CD4-positive, alpha-beta T cell treated with Interferon gamma for 1 hour (primary cell): ENCODE results near the gene MYO3B.
"Not testable (repeated sequence)": the region's sequence is repeated elsewhere in the genome, so short reads cannot be mapped to it uniquely, and the experiment has no call there.

ENCODE experiments used
- DNase-seq: peaks from one replicate; pipeline ENCODE4 v3.0.0-alpha.2; 2020

MYO3B gene

GRCh38 chr2:170586571-170587095 is 408.7 kb downstream of the MYO3B start:
- no peak for DNase-seq

- DNase-seq: no peak
Measured at GRCh38 chr2:170587117-170587516, 409.2 kb downstream of the MYO3B start.

GRCh38 chr2:170587922-170588321 is 410.0 kb downstream of the MYO3B start:
- no peak for DNase-seq

- no peak for DNase-seq
Measured at GRCh38 chr2:170588729-170589128, 410.8 kb downstream of the MYO3B start.

- DNase-seq: no peak
Measured at GRCh38 chr2:170596576-170596975, 418.6 kb downstream of the MYO3B start.

- DNase-seq: no peak
Measured at GRCh38 chr2:170598067-170598395, 420.1 kb downstream of the MYO3B start.

- no peak for DNase-seq
Measured at GRCh38 chr2:170601489-170601888, 423.5 kb downstream of the MYO3B start.

GRCh38 chr2:170605862-170606261 is 427.9 kb downstream of the MYO3B start:
- DNase-seq: no peak

- no peak for DNase-seq
Measured at GRCh38 chr2:170607171-170607570, 429.2 kb downstream of the MYO3B start.

GRCh38 chr2:170610615-170611014 is 432.7 kb downstream of the MYO3B start:
- DNase-seq: no peak

- not testable (repeated sequence) for DNase-seq
Measured at GRCh38 chr2:170618948-170619347, 441.0 kb downstream of the MYO3B start.

- DNase-seq: not testable (repeated sequence)
Measured at GRCh38 chr2:170635094-170635493, 457.1 kb downstream of the MYO3B start.

- no peak for DNase-seq
Measured at GRCh38 chr2:170639635-170640034, 461.7 kb downstream of the MYO3B start.

- DNase-seq: no peak
Measured at GRCh38 chr2:170641961-170642360, 464.0 kb downstream of the MYO3B start.

GRCh38 chr2:170643346-170643745 is 465.4 kb downstream of the MYO3B start:
- no peak for DNase-seq

GRCh38 chr2:170647741-170648436 is 469.9 kb downstream of the MYO3B start:
- DNase-seq: no peak

- DNase-seq: peak; percentile 27
Measured at GRCh38 chr2:170651624-170652325, 473.8 kb downstream of the MYO3B start.

GRCh38 chr2:170652637-170653417 is 474.9 kb downstream of the MYO3B start:
- no peak for DNase-seq

GRCh38 chr2:170656669-170657068 is 478.7 kb downstream of the MYO3B start:
- no peak for DNase-seq

- no peak for DNase-seq
Measured at GRCh38 chr2:170660409-170660808, 482.5 kb downstream of the MYO3B start.

- DNase-seq: no peak
Measured at GRCh38 chr2:170665743-170666142, 487.8 kb downstream of the MYO3B start.

GRCh38 chr2:170669909-170670308 is 492.0 kb downstream of the MYO3B start:
- no peak for DNase-seq

- no peak for DNase-seq
Measured at GRCh38 chr2:170670651-170671050, 492.7 kb downstream of the MYO3B start.

GRCh38 chr2:170671079-170671478 is 493.1 kb downstream of the MYO3B start:
- DNase-seq: no peak
